OCI-LY3 (cell line): ENCODE data around the gene RASL11A.

ENCODE experiments used
- EZH2phosphoT487 ChIP-seq: fragments of 200-600 bp; shearing (Covaris generic); IDR thresholded peaks from 2 replicates; pipeline ENCODE4 v1.6.1; 2018; ENCODE audit warnings: antibody characterized with exemption, mixed run types, low read depth
- TF ChIP-seq, protein P1 (sequence below): fragments of 200-600, 300-600 bp; sonication (generic); IDR thresholded peaks from 2 replicates; pipeline ENCODE4 v1.5.1; 2014; ENCODE audit warnings: antibody characterized with exemption, low read length, low read depth

DNA sequence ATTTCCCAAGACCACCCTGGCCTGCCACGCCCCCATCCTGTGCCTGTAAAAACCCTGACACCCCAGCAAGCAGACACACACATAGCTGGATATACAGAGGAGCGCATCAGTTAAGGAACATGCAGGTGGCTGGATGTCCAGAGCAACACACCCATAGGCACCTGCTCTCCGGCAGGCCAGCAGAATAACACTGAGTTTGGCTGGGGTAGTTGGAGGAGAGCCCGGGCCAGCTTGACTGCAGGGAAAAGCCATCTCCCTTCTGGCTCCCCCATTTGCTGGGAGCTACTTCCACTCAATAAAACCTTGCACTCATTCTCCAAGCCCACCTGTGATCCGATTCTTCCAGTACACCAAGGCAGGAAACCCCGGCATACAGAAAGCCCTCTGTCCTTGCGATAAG lies 8.9 kb downstream of the RASL11A start:
- TF ChIP-seq, protein P1, sequence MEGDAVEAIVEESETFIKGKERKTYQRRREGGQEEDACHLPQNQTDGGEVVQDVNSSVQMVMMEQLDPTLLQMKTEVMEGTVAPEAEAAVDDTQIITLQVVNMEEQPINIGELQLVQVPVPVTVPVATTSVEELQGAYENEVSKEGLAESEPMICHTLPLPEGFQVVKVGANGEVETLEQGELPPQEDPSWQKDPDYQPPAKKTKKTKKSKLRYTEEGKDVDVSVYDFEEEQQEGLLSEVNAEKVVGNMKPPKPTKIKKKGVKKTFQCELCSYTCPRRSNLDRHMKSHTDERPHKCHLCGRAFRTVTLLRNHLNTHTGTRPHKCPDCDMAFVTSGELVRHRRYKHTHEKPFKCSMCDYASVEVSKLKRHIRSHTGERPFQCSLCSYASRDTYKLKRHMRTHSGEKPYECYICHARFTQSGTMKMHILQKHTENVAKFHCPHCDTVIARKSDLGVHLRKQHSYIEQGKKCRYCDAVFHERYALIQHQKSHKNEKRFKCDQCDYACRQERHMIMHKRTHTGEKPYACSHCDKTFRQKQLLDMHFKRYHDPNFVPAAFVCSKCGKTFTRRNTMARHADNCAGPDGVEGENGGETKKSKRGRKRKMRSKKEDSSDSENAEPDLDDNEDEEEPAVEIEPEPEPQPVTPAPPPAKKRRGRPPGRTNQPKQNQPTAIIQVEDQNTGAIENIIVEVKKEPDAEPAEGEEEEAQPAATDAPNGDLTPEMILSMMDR: no peak
- TF ChIP-seq EZH2phosphoT487: no peak
